BJ (cell line): ENCODE measurements around the gene BRINP3. TPM values are rescaled to one million over a fixed set of nuclear protein-coding genes. Genes with fewer than 3 reads are reported as not detected.

Source experiments
- CTCF ChIA-PET: fragments of 350-600 bp; formaldehyde crosslinking; extraction: SDS; loops from one replicate; lab custom pipeline; 2021; ENCODE audit warnings: antibody characterized with exemption, inconsistent platforms; lab: Yijun Ruan, JAX
- POLR2A ChIA-PET: fragments of 300-600 bp; sonication (Branson Sonifier 250); formaldehyde crosslinking; extraction: SDS; loops from one replicate; lab custom pipeline; 2021; ENCODE audit warnings: antibody characterized with exemption; lab: Charles Lee
- DNase-seq: peaks from one replicate; pipeline ENCODE4 v3.0.0-alpha.2; 2011; ENCODE audit warnings: low read depth
- H3K27me3 ChIP-seq: 2 replicates; pipeline ENCODE4 v1.6.0; 2011; ENCODE audit warnings: low read length; ENCODE audit not compliant: control insufficient read depth, insufficient read depth
- H3K36me3 ChIP-seq: 2 replicates; pipeline ENCODE4 v1.5.1; 2011; ENCODE audit warnings: low read length; ENCODE audit not compliant: control insufficient read depth, insufficient read depth
- H3K4me3 ChIP-seq: 2 replicates; pipeline ENCODE4 v1.5.1; 2011; ENCODE audit warnings: low read depth, mild to moderate bottlenecking, control low read depth, low read length
- polyA plus RNA-seq: library from polyadenylated mRNA; depleted of rRNA; stranded (reverse); fragments of >200 nt; gene quantifications from 2 replicates; pipeline ENCODE4 v1.2.3, GENCODE V29; 2011
- TF ChIP-seq, protein P1 (sequence below): IDR thresholded peaks from 2 replicates; pipeline ENCODE4 v1.5.1; 2011; ENCODE audit warnings: low read depth, mild to moderate bottlenecking, control low read depth, inconsistent platforms, low read length, moderate library complexity; ENCODE audit not compliant: insufficient read depth

BRINP3 gene
- polyA plus RNA-seq, 1 experiment: not detected

DNA sequence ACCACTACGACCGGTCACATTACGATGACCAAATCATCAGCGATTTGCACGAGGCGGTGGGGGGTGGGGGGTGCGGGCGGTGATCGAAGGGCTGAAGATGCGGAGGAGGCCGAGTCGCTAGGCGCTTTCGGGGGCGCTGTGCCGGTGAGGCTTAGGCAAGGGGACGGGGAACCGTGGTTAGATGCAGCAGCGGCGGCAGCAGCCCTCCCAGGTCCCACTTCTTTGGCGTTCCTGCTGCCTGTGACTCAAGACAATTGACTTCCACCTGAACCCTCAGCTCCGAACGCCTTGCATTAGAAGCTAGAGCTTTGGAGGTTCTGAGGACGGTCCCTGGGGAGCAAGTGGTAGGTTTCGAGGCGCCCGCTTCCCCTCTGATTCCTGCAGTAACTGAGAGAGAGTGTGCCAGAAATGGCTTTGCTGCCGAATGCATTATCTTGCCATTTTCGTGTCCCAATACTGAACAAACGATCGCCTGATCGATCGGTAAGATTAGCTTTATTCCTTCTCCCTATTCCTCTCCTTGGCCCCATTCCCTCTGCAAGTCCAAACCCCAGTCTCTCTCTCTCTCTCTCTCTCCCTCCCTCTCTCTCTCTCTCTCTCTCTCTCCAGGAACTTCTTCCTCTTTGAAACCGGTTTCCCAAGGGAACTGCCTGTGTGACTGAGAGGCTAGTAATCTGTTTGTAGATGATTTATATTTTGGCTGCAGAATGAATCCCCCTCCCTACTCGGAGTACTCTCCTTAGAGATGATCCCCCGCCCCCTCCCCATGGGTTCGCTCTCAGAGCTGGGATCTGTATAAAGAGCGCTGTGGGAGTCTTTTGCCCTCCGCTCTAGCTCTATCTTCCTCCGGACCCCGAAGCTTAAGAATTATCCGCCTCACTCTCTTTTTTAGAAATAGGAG, 735 bp upstream of the BRINP3 start:
- Histone ChIP-seq H3K36me3 (no peaks in the 10 kb centered on the region), H3K4me3 (0 out of 2 replicates have a peak overlapping the region, but pooled peaks have one; percentile 1), H3K27me3 (no peaks in the 10 kb centered on the region)
- no peak for DNase-seq
- CTCF ChIA-PET: interaction anchor here (0.8 to 1.3 kb wide), 2 partner anchors 23 to 60 kb away, joined by 3 to 4 read pairs; no protein-coding TSS in a partner anchor
- POLR2A ChIA-PET: no interaction called here
- TF ChIP-seq, protein P1, sequence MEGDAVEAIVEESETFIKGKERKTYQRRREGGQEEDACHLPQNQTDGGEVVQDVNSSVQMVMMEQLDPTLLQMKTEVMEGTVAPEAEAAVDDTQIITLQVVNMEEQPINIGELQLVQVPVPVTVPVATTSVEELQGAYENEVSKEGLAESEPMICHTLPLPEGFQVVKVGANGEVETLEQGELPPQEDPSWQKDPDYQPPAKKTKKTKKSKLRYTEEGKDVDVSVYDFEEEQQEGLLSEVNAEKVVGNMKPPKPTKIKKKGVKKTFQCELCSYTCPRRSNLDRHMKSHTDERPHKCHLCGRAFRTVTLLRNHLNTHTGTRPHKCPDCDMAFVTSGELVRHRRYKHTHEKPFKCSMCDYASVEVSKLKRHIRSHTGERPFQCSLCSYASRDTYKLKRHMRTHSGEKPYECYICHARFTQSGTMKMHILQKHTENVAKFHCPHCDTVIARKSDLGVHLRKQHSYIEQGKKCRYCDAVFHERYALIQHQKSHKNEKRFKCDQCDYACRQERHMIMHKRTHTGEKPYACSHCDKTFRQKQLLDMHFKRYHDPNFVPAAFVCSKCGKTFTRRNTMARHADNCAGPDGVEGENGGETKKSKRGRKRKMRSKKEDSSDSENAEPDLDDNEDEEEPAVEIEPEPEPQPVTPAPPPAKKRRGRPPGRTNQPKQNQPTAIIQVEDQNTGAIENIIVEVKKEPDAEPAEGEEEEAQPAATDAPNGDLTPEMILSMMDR: no peak

DNA sequence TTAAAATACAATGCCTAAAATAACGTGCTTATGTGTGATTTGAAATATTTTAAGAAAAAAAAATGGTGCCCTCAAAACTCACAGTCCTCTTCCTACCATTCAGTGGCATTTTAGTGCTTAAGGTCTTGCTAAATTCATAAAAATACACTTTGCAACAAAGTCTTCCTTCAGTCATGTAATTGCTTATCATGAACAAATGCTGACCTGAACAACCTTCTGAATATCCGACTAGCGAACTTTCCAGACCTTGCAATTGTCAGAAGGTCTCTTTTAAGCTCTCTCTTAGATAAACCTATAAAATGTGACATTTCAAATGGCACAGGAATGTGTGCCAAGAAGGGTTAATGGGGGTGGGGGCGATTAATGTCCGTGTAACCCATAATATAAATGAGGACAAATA, 858 bp downstream of the BRINP3 start:
- CTCF ChIA-PET: no interaction called here

DNA sequence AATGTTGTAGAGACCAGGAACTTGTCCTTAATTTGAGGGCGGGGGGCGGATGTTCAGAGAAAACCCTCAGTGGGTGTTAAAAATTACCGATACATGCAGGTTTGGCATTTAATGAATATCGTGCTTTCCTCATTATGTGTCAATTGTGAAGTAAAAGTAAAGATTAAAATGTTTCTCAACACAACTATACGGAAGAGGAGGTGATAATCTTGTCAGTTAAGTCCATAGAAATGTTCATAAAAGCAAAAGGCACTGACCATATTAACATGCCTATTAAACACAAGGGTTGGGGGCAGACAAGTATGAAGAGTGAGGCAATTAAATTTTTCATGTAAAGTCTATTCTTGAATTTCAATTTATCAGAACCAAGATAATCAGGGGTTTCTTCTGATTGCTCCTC, 1.3 kb downstream of the BRINP3 start:
- H3K4me3 ChIP-seq: no peak overlapping the region

More for the DNA sequence above, 858 bp downstream of the BRINP3 start:
- Histone ChIP-seq H3K36me3 (no peaks in the 10 kb centered on the region), H3K27me3 (no peaks in the 10 kb centered on the region), H3K4me3 (no peak overlapping the region)
- no peak for DNase-seq
- TF ChIP-seq, protein P1: no peak
- POLR2A ChIA-PET: no interaction called here

DNA sequence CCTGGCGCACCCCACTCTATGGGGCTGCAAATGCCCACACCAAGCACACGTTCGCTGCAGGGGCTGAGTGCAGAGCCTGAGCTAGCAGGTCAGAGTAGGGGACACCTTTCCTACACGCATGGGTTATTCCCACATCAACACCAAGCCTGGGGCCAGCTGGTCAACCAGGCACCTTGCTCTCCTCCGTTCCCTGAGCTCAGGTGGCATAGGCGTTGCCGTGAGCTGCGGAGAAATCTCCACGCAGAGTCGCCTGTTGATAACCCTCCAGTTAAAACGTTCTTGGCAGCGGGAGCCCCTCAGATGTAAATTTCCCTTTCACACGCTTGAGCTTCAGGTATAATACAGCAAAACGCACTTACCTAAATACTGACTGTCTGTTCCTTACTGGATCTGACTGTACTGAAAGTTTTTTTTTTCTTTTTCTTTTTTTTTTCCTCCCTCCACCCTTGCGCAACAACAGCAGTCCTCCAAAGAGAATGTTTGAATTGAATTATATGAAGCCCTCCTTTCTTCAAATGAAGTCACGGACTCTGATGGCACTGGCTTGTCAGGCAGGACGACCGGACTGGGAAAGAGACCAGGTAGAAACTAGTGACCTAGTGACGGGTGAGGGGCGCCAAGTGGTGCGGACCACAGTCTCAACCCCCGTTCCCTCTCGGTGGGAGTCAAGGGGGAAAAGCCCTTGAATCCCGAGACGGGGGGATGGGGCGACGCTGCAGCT, 2.1 kb downstream of the BRINP3 start:
- H3K27me3 ChIP-seq: no peaks in the 10 kb centered on the region
- H3K36me3 ChIP-seq: no peaks in the 10 kb centered on the region
- TF ChIP-seq, protein P1: no peak
- no peak for DNase-seq
- ChIA-PET POLR2A (no interaction called here), CTCF (no interaction called here)
- H3K4me3 ChIP-seq: no peak overlapping the region

More for the DNA sequence above, 1.3 kb downstream of the BRINP3 start:
- ChIA-PET CTCF (no interaction called here), POLR2A (no interaction called here)
- DNase-seq: no peak
- no peaks in the 10 kb centered on the region for H3K36me3 ChIP-seq
- TF ChIP-seq, protein P1: no peak
- H3K27me3 ChIP-seq: no peaks in the 10 kb centered on the region

DNA sequence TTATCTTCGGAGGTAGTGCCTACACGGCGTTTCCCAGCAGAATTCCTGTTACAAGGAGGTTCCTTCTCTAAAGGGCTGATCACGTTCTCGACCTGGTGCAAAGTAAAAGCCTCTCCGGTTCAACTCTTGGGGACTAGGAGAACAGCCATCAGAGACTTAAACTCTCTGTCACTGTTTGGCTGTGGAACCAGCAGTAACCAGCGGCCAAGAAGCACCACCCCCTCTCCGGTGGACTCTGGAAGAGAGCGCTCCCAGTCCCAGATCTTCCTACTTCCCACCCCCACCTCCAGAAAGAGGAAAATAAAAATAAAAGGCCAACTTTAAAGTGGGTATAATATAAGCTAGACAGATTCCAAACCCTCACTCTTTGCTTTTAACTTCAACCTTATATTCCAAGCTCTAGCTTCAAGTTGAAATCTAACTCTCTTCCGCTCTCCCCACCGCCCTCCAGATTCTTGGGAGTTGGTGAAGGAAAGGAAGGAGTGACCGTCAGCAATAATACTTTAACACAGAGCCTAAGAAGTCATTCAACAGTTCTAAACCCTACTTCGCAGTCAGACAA, 2.9 kb downstream of the BRINP3 start:
- Histone ChIP-seq H3K36me3 (no peaks in the 10 kb centered on the region), H3K4me3 (no peak overlapping the region), H3K27me3 (no peaks in the 10 kb centered on the region)
- no peak for DNase-seq
- TF ChIP-seq, protein P1: no peak
- POLR2A ChIA-PET: no interaction called here
- CTCF ChIA-PET: no interaction called here
